RWPE2 (cell line): ENCODE results near the gene UNC79.
"Not testable (repeated sequence)": the region's sequence is repeated elsewhere in the genome, so short reads cannot be mapped to it uniquely, and the experiment has no call there.

Experiments used
- ATAC-seq: fragments of 200-7000 bp; cut with Tn5 transposase; 3 replicates; pipeline ENCODE4 v1.9.1; 2021; ENCODE audit warnings: low read depth
- DNase-seq: peaks from one replicate; pipeline ENCODE4 v3.0.0-alpha.2; 2020; ENCODE audit warnings: low spot score
- H3K27ac ChIP-seq: fragments of 450-650 bp; 2 replicates; pipeline ENCODE4 v1.5.1; 2017; ENCODE audit warnings: mild to moderate bottlenecking; ENCODE audit not compliant: poor library complexity, severe bottlenecking
- H3K27me3 ChIP-seq: fragments of 250-450 bp; sonication (Bioruptor Pico); 2 replicates; pipeline ENCODE4 v1.5.1; 2021; ENCODE audit warnings: mild to moderate bottlenecking, moderate library complexity; ENCODE audit not compliant: insufficient read depth, poor library complexity, severe bottlenecking
- H3K36me3 ChIP-seq: fragments of 250-450 bp; sonication (Bioruptor Pico); 2 replicates; pipeline ENCODE4 v1.5.1; 2020; ENCODE audit warnings: low read depth, mild to moderate bottlenecking, moderate library complexity
- H3K4me1 ChIP-seq: fragments of 250-450 bp; sonication (Bioruptor Pico); 2 replicates; pipeline ENCODE4 v1.5.1; 2021; ENCODE audit warnings: mild to moderate bottlenecking, moderate library complexity; ENCODE audit not compliant: insufficient read depth, poor library complexity, severe bottlenecking
- H3K4me3 ChIP-seq: fragments of 250-450 bp; sonication (Bioruptor Pico); 2 replicates; pipeline ENCODE4 v1.5.1; 2021; ENCODE audit warnings: mild to moderate bottlenecking, moderate library complexity; ENCODE audit not compliant: severe bottlenecking
- H3K9me3 ChIP-seq: fragments of 250-450 bp; sonication (Bioruptor Pico); 2 replicates; pipeline ENCODE4 v1.5.1; 2021; ENCODE audit warnings: mild to moderate bottlenecking, moderate library complexity; ENCODE audit not compliant: severe bottlenecking
- TF ChIP-seq, protein P1 (sequence below): fragments of 450-650 bp; IDR thresholded peaks from one replicate; pipeline ENCODE4 v1.5.1; 2017; ENCODE audit warnings: mild to moderate bottlenecking, moderate library complexity; ENCODE audit not compliant: poor library complexity, severe bottlenecking

Gene UNC79

DNA sequence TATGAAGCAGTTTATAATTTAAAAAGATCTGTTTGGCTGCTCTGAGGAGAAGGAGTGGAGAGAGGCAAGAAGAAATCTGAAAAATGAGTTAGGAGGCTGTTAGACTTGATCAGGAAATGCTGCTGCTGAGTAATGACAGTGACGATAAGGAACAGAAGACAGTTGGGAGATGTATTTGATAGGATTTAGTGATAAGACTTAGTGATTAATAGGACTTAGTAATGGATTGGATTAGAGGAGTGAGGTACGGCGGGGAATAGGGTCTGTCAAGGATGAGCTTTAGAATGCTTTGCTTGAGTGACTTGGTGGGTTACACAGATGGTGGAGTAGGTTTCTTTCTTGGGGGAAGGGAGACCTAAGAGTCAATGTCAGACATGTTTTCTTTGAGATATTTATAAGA lies 31.7 kb downstream of the UNC79 start:
- H3K36me3 ChIP-seq = no peaks in the 10 kb centered on the region
- no peaks in the 10 kb centered on the region for H3K9me3 ChIP-seq
- DNase-seq (no peak), ATAC-seq (no peak)
- TF ChIP-seq, protein P1, sequence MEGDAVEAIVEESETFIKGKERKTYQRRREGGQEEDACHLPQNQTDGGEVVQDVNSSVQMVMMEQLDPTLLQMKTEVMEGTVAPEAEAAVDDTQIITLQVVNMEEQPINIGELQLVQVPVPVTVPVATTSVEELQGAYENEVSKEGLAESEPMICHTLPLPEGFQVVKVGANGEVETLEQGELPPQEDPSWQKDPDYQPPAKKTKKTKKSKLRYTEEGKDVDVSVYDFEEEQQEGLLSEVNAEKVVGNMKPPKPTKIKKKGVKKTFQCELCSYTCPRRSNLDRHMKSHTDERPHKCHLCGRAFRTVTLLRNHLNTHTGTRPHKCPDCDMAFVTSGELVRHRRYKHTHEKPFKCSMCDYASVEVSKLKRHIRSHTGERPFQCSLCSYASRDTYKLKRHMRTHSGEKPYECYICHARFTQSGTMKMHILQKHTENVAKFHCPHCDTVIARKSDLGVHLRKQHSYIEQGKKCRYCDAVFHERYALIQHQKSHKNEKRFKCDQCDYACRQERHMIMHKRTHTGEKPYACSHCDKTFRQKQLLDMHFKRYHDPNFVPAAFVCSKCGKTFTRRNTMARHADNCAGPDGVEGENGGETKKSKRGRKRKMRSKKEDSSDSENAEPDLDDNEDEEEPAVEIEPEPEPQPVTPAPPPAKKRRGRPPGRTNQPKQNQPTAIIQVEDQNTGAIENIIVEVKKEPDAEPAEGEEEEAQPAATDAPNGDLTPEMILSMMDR = no peak
- H3K27me3 ChIP-seq = no peaks in the 10 kb centered on the region
- no peak overlapping the region for H3K4me3 ChIP-seq
- no peaks in the 10 kb centered on the region for H3K4me1 ChIP-seq
- no peak overlapping the region for H3K27ac ChIP-seq

DNA sequence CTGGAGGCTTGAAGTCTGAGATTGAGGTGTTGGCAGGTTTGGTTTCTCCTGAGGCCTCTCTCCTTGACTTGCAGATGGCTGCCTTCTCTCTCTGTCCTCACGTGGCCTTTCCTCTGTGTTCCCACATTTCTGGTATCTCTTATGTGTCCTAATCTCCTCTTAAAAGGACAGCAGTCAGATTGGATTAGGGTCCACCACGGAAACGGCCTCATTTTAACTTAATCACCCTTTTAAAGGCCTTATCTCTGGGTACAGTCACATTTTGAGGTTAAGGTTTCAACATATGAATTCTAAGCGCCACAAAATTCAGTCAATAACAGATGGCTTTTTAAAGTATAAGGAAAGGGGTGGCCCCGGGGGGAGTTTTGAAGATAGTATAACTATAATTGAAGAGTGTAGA lies 33.5 kb downstream of the UNC79 start:
- ATAC-seq (no peak), DNase-seq (no peak)
- Histone ChIP-seq H3K27ac (no peak overlapping the region), H3K4me3 (no peak overlapping the region), H3K9me3 (no peaks in the 10 kb centered on the region), H3K4me1 (no peaks in the 10 kb centered on the region), H3K27me3 (peaks cover 4% of the 10 kb centered on the region), H3K36me3 (no peaks in the 10 kb centered on the region)
- TF ChIP-seq, protein P1 = no peak

DNA sequence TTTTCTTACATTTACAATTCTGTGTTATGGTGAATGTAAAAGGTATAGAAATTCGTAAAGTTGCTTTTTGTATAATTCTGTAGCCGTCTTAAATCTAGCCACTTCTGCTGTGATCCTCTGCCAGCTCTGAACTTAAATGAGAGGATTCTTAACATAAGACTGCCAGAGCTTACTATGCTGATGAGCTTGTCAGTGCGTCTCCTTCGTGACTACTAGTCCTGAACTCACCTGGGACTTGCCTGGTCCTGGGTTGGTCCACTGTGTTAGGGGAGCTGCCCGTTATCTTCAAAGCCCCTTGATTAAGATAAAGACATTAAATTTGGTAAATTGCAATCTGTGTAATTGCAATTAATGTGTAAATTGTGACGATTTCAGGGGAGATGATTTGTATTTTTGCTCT lies 44.7 kb downstream of the UNC79 start:
- Histone ChIP-seq H3K4me3 (no peak overlapping the region), H3K9me3 (no peaks in the 10 kb centered on the region), H3K27ac (no peak overlapping the region), H3K36me3 (no peaks in the 10 kb centered on the region), H3K27me3 (peaks cover 45% of the 10 kb centered on the region), H3K4me1 (no peaks in the 10 kb centered on the region)
- TF ChIP-seq, protein P1 = no peak
- ATAC-seq (no peak), DNase-seq (no peak)

DNA sequence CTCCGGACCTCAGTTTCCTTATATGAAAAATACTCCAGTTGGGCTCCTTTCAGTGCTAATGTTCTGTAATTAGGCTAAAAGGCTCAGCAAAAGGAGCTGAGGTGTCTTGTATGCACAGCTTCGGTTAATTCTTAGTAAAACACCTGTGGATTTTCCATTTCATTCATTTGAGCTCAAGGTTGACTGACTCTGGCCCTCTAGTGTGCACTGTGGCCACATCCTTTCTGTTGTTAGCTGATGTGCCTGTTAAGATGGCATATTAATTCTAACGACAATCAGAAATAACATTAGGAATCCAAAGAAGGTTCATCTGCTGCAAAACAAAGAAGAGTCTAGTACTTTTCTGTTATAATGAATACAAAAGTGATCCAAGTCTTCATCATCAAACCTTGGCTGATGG lies 45.6 kb downstream of the UNC79 start:
- H3K4me1 ChIP-seq = no peaks in the 10 kb centered on the region
- peaks cover 45% of the 10 kb centered on the region for H3K27me3 ChIP-seq
- H3K36me3 ChIP-seq = no peaks in the 10 kb centered on the region
- no peak overlapping the region for H3K4me3 ChIP-seq
- DNase-seq = no peak
- H3K27ac ChIP-seq = no peak overlapping the region
- TF ChIP-seq, protein P1 = no peak
- H3K9me3 ChIP-seq = no peaks in the 10 kb centered on the region
- no peak for ATAC-seq

DNA sequence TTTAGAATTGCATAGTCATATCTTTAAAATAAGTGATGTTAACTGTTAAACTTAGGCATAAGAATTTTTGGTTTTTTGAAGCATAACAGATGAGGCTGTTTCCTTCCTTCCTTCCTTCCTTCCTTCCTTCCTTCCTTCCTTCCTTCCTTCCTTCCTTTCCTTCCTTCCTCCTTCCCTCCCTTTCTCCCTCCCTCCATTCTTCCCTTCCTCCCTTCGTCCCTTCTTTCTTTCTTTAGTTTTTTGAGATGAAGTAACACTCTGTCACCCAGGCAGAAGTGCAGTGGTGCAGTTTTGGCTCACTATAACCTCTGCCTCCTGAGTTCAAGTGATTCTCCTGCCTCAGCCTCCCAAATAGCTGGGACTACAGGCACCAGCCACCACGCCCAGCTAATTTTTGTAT lies 48.3 kb downstream of the UNC79 start:
- H3K4me3 ChIP-seq, H3K4me1 ChIP-seq, ATAC-seq, H3K36me3 ChIP-seq, DNase-seq, H3K9me3 ChIP-seq, H3K27ac ChIP-seq: not testable (repeated sequence)
- H3K27me3 ChIP-seq = peaks cover 23% of the 10 kb centered on the region
